HuH-7.5 (cell line): ENCODE results near the gene CORO7.

ENCODE experiments used
- DNase-seq: peaks from one replicate; pipeline ENCODE4 v3.0.0; 2011; ENCODE audit warnings: low spot score

CORO7 gene

GRCh38 chr16:4416200-4417032 lies at the start of gene CORO7:
TSS of gene CORO7 (minus strand) at chr16:4416596. CDS start at chr16:4416518, 78 bp downstream.
- peak; percentile 90 for DNase-seq

GRCh38 chr16:4463522-4464163 lies 47.2 kb upstream of the CORO7 start:
- no peak for DNase-seq

- no peak for DNase-seq
These were observed 45.1 kb upstream of the CORO7 start for GRCh38 chr16:4461250-4462085.

- DNase-seq, result no peak
These were observed 44.5 kb upstream of the CORO7 start for GRCh38 chr16:4460936-4461249.

- no peak for DNase-seq
These were observed 39.6 kb upstream of the CORO7 start for GRCh38 chr16:4455951-4456350.

GRCh38 chr16:4455081-4455480 lies 38.7 kb upstream of the CORO7 start:
- DNase-seq, result no peak

- no peak for DNase-seq
These were observed 38.2 kb upstream of the CORO7 start for GRCh38 chr16:4454623-4455022.

GRCh38 chr16:4452674-4453073 lies 36.3 kb upstream of the CORO7 start:
- DNase-seq, result no peak

GRCh38 chr16:4450931-4451519 lies 34.6 kb upstream of the CORO7 start:
- DNase-seq, result no peak

- no peak for DNase-seq
These were observed 34.0 kb upstream of the CORO7 start for GRCh38 chr16:4450430-4450829.

- no peak for DNase-seq
These were observed 27.6 kb upstream of the CORO7 start for GRCh38 chr16:4443986-4444385.

- no peak for DNase-seq
These were observed 26.9 kb upstream of the CORO7 start for GRCh38 chr16:4443271-4443670.

- DNase-seq, result no peak
These were observed 26.0 kb upstream of the CORO7 start for GRCh38 chr16:4442371-4442770.

- no peak for DNase-seq
These were observed 21.0 kb upstream of the CORO7 start for GRCh38 chr16:4437366-4437765.

GRCh38 chr16:4435337-4436067 lies 19.1 kb upstream of the CORO7 start:
- no peak for DNase-seq

- DNase-seq, result no peak
These were observed 17.8 kb upstream of the CORO7 start for GRCh38 chr16:4433914-4434787.

GRCh38 chr16:4433228-4433627 lies 16.8 kb upstream of the CORO7 start:
- DNase-seq, result no peak

- DNase-seq, result no peak
These were observed 14.6 kb upstream of the CORO7 start for GRCh38 chr16:4431023-4431422.

- no peak for DNase-seq
These were observed 12.1 kb upstream of the CORO7 start for GRCh38 chr16:4428500-4428899.

- DNase-seq, result no peak
These were observed 10.5 kb upstream of the CORO7 start for GRCh38 chr16:4426722-4427372.
